HEK293 (cell line): ENCODE measurements around the gene DPCD.

Source experiments
- CTCF ChIA-PET: fragments of 350-600 bp; formaldehyde crosslinking; extraction: SDS; loops from one replicate; lab custom pipeline; 2021; ENCODE audit warnings: antibody characterized with exemption; lab: Yijun Ruan, JAX
- POLR2A ChIA-PET: fragments of 300-600 bp; formaldehyde crosslinking; extraction: SDS; loops from one replicate; lab custom pipeline; 2020; ENCODE audit warnings: antibody characterized with exemption, inconsistent platforms; lab: Yijun Ruan, JAX
- H3K27ac ChIP-seq: fragments of 200-500 bp; sonication (Bioruptor generic); 2 replicates; pipeline ENCODE4 v1.5.1; 2014; ENCODE audit warnings: low read depth, low read length, control low read depth, inconsistent platforms; ENCODE audit errors: extremely low read depth
- H3K36me3 ChIP-seq, 2 experiments: fragments of 200-500 bp in 1 of 2; sonication (Bioruptor generic) in 1 of 2; 1 replicate in 1 of 2; 2 replicates in 1 of 2; pipeline ENCODE4 v1.5.1; 2014 to 2017; ENCODE audit warnings: inconsistent platforms in 2 of 2, low read length in 2 of 2; ENCODE audit not compliant: control insufficient read depth in 2 of 2, insufficient read depth in 1 of 2
- H3K4me1 ChIP-seq: fragments of 200-500 bp; sonication (Bioruptor generic); 2 replicates; pipeline ENCODE4 v1.5.1; 2014; ENCODE audit warnings: mild to moderate bottlenecking, low read length, inconsistent platforms; ENCODE audit not compliant: control insufficient read depth, insufficient read depth
- H3K4me3 ChIP-seq: 2 replicates; pipeline ENCODE4 v1.5.1; 2011; ENCODE audit warnings: low read depth, mild to moderate bottlenecking, control low read depth, low read length, moderate library complexity
- H3K9me3 ChIP-seq: fragments of 200-500 bp; sonication (Bioruptor generic); 2 replicates; pipeline ENCODE4 v1.5.1; 2014; ENCODE audit warnings: low read depth, low read length, inconsistent platforms; ENCODE audit not compliant: control insufficient read depth, insufficient read depth
- GLIS1 ChIP-seq: fragments of 450-650 bp; formaldehyde crosslinking; IDR thresholded peaks from 2 replicates; pipeline ENCODE4 v1.5.1; 2016; ENCODE audit warnings: missing biosample characterization, missing genetic modification characterization
- KLF9 ChIP-seq: fragments of 450-650 bp; formaldehyde crosslinking; IDR thresholded peaks from 2 replicates; pipeline ENCODE4 v1.5.1; 2016; ENCODE audit warnings: missing biosample characterization, missing genetic modification characterization, low read depth
- OVOL3 ChIP-seq: fragments of 450-650 bp; formaldehyde crosslinking; IDR thresholded peaks from 2 replicates; pipeline ENCODE4 v1.5.1; 2016; ENCODE audit warnings: missing biosample characterization, missing genetic modification characterization
- SETDB1 ChIP-seq: IDR thresholded peaks from one replicate; pipeline ENCODE4 v1.6.1; 2017; ENCODE audit warnings: mild to moderate bottlenecking, low read length, moderate library complexity, mixed read lengths; ENCODE audit not compliant: insufficient read length
- TRIM28 ChIP-seq: IDR thresholded peaks from 2 replicates; pipeline ENCODE4 v1.6.1; 2011; ENCODE audit warnings: low read length, control low read depth, borderline replicate concordance
- WT1 ChIP-seq: fragments of 450-650 bp; formaldehyde crosslinking; IDR thresholded peaks from 2 replicates; pipeline ENCODE4 v1.5.1; 2016; ENCODE audit warnings: missing biosample characterization, missing genetic modification characterization
- YY2 ChIP-seq: fragments of 450-650 bp; formaldehyde crosslinking; IDR thresholded peaks from 2 replicates; pipeline ENCODE4 v1.5.1; 2016; ENCODE audit warnings: missing biosample characterization, missing genetic modification characterization
- ZNF148 ChIP-seq: fragments of 450-650 bp; formaldehyde crosslinking; IDR thresholded peaks from 2 replicates; pipeline ENCODE4 v1.5.0; 2017; ENCODE audit warnings: missing biosample characterization, missing genetic modification characterization, borderline replicate concordance
- ZNF174 ChIP-seq: fragments of 450-650 bp; formaldehyde crosslinking; IDR thresholded peaks from 2 replicates; pipeline ENCODE4 v1.5.0; 2017; ENCODE audit warnings: missing biosample characterization, mild to moderate bottlenecking, missing genetic modification characterization
- ZNF211 ChIP-seq: fragments of 450-650 bp; formaldehyde crosslinking; IDR thresholded peaks from 2 replicates; pipeline ENCODE4 v1.5.1; 2016; ENCODE audit warnings: low read depth, missing biosample characterization, missing genetic modification characterization
- ZNF391 ChIP-seq: fragments of 450-650 bp; formaldehyde crosslinking; IDR thresholded peaks from 2 replicates; pipeline ENCODE4 v1.5.1; 2016; ENCODE audit warnings: low read depth, missing biosample characterization, missing genetic modification characterization, borderline replicate concordance
- ZNF433 ChIP-seq: fragments of 450-650 bp; formaldehyde crosslinking; IDR thresholded peaks from 2 replicates; pipeline ENCODE4 v1.5.1; 2016; ENCODE audit warnings: missing biosample characterization, missing genetic modification characterization, low read depth
- ZNF596 ChIP-seq: fragments of 450-650 bp; IDR thresholded peaks from 2 replicates; pipeline ENCODE4 v1.5.0; 2018; ENCODE audit warnings: missing biosample characterization, mild to moderate bottlenecking, missing genetic modification characterization, moderate library complexity
- ZNF600 ChIP-seq: fragments of 450-650 bp; formaldehyde crosslinking; IDR thresholded peaks from 2 replicates; pipeline ENCODE4 v1.5.1; 2016; ENCODE audit warnings: missing biosample characterization, missing genetic modification characterization
- ZNF621 ChIP-seq: fragments of 450-650 bp; formaldehyde crosslinking; IDR thresholded peaks from 2 replicates; pipeline ENCODE4 v1.5.1; 2017; ENCODE audit warnings: missing biosample characterization, missing genetic modification characterization
- ZNF658 ChIP-seq: fragments of 450-650 bp; formaldehyde crosslinking; IDR thresholded peaks from 2 replicates; pipeline ENCODE4; 2016; ENCODE audit warnings: missing biosample characterization, missing genetic modification characterization
- ZNF664 ChIP-seq: fragments of 450-650 bp; formaldehyde crosslinking; IDR thresholded peaks from 2 replicates; pipeline ENCODE4 v1.5.1; 2016; ENCODE audit warnings: missing biosample characterization, missing genetic modification characterization
- ZNF704 ChIP-seq: fragments of 450-650 bp; formaldehyde crosslinking; IDR thresholded peaks from 2 replicates; pipeline ENCODE4 v1.5.1; 2016; ENCODE audit warnings: missing biosample characterization, missing genetic modification characterization
- ZNF777 ChIP-seq: fragments of 450-650 bp; formaldehyde crosslinking; IDR thresholded peaks from 2 replicates; pipeline ENCODE4 v1.5.1; 2017; ENCODE audit warnings: missing biosample characterization, missing genetic modification characterization, borderline replicate concordance
- TF ChIP-seq, protein P1 (sequence below): fragments of 450-650 bp; formaldehyde crosslinking; IDR thresholded peaks from 2 replicates; pipeline ENCODE4 v1.5.1; 2017; ENCODE audit warnings: missing biosample characterization, missing genetic modification characterization
- TF ChIP-seq, protein P2 (sequence below): fragments of 450-650 bp; formaldehyde crosslinking; IDR thresholded peaks from 2 replicates; pipeline ENCODE4 v1.5.1; 2016; ENCODE audit warnings: missing biosample characterization, missing genetic modification characterization
- TF ChIP-seq, protein P3 (sequence below): fragments of 450-650 bp; formaldehyde crosslinking; IDR thresholded peaks from 2 replicates; pipeline ENCODE4 v1.5.1; 2016; ENCODE audit warnings: missing biosample characterization, missing genetic modification characterization

The DPCD gene

DNA sequence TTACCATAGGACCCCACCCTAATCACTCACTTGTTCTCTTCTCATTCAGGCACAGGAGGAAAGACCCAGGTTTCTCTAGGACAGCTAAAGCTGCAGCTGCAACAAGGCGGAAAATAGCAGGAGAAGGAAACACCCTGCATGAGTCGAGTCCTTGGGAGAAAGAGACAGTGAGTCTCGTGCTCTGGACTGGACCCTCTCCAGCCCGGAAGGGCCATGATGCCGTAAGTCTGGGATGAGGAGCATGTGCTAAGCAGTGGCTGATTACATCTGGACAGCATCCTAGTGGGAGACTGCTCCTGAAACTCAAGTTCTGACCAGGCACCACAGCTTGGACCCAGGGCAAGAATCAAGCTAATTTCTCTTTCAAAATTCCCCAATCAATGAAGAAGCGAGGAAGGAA is 67.4 kb downstream of the DPCD start:
- CTCF ChIA-PET, result no interaction called here
- no peak overlapping the region for H3K4me3 ChIP-seq
- no peak overlapping the region for H3K27ac ChIP-seq
- H3K9me3 ChIP-seq, result no peaks in the 10 kb centered on the region
- H3K4me1 ChIP-seq, result no peaks in the 10 kb centered on the region
- POLR2A ChIA-PET, result no interaction called here
- TF ChIP-seq ZNF391 (no peak), SETDB1 (no peak), GLIS1 (tag by site-specific recombination) (no peak)
- TF ChIP-seq, protein P1, sequence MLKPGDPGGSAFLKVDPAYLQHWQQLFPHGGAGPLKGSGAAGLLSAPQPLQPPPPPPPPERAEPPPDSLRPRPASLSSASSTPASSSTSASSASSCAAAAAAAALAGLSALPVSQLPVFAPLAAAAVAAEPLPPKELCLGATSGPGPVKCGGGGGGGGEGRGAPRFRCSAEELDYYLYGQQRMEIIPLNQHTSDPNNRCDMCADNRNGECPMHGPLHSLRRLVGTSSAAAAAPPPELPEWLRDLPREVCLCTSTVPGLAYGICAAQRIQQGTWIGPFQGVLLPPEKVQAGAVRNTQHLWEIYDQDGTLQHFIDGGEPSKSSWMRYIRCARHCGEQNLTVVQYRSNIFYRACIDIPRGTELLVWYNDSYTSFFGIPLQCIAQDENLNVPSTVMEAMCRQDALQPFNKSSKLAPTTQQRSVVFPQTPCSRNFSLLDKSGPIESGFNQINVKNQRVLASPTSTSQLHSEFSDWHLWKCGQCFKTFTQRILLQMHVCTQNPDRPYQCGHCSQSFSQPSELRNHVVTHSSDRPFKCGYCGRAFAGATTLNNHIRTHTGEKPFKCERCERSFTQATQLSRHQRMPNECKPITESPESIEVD (tag by site-specific recombination), result no peak
- H3K36me3 ChIP-seq, result peaks cover 4 to 33% of the 10 kb centered on the region in 2 experiments; a peak in 2 of 3 replicates

GRCh38 chr10:101656890-101657289 is 68.8 kb downstream of the DPCD start:
- POLR2A ChIA-PET, result no interaction called here
- CTCF ChIA-PET, result interaction anchor here (0.6 to 1.5 kb wide), 3 partner anchors 8 to 54 kb away, joined by 3 read pairs; no protein-coding TSS in a partner anchor
- H3K4me1 ChIP-seq, result no peaks in the 10 kb centered on the region
- H3K36me3 ChIP-seq, result peaks cover 4 to 46% of the 10 kb centered on the region in 2 experiments; a peak in 2 of 3 replicates
- H3K27ac ChIP-seq, result no peak overlapping the region
- H3K4me3 ChIP-seq, result no peak overlapping the region
- TF ChIP-seq ZNF211 (no peak), ZNF777 (tag by site-specific recombination) (no peak), WT1 (tag by site-specific recombination) (no peak), ZNF658 (tag by site-specific recombination) (no peak), KLF9 (tag by site-specific recombination) (no peak), ZNF600 (tag by site-specific recombination) (no peak), ZNF596 (tag by site-specific recombination) (no peak), ZNF174 (tag by site-specific recombination) (no peak), ZNF621 (tag by site-specific recombination) (no peak), ZNF148 (no peak)
- TF ChIP-seq, protein P2, sequence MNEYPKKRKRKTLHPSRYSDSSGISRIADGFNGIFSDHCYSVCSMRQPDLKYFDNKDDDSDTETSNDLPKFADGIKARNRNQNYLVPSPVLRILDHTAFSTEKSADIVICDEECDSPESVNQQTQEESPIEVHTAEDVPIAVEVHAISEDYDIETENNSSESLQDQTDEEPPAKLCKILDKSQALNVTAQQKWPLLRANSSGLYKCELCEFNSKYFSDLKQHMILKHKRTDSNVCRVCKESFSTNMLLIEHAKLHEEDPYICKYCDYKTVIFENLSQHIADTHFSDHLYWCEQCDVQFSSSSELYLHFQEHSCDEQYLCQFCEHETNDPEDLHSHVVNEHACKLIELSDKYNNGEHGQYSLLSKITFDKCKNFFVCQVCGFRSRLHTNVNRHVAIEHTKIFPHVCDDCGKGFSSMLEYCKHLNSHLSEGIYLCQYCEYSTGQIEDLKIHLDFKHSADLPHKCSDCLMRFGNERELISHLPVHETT (tag by site-specific recombination), result no peak
- TF ChIP-seq, all 188 proteins: peak for 0
- no peaks in the 10 kb centered on the region for H3K9me3 ChIP-seq

GRCh38 chr10:101658975-101659374 is 70.9 kb downstream of the DPCD start:
- ChIA-PET POLR2A (no interaction called here), CTCF (no interaction called here)
- no peaks in the 10 kb centered on the region for H3K9me3 ChIP-seq
- H3K4me1 ChIP-seq, result no peaks in the 10 kb centered on the region
- H3K36me3 ChIP-seq, result peaks cover 4 to 57% of the 10 kb centered on the region in 2 experiments
- no peak overlapping the region for H3K4me3 ChIP-seq
- H3K27ac ChIP-seq, result no peak overlapping the region
- TF ChIP-seq YY2 (tag by site-specific recombination) (no peak), ZNF433 (tag by site-specific recombination) (no peak), ZNF664 (no peak), ZNF704 (tag by site-specific recombination) (no peak), OVOL3 (tag by site-specific recombination) (no peak), GLIS1 (tag by site-specific recombination) (no peak), TRIM28 (no peak)
- TF ChIP-seq, protein P3, sequence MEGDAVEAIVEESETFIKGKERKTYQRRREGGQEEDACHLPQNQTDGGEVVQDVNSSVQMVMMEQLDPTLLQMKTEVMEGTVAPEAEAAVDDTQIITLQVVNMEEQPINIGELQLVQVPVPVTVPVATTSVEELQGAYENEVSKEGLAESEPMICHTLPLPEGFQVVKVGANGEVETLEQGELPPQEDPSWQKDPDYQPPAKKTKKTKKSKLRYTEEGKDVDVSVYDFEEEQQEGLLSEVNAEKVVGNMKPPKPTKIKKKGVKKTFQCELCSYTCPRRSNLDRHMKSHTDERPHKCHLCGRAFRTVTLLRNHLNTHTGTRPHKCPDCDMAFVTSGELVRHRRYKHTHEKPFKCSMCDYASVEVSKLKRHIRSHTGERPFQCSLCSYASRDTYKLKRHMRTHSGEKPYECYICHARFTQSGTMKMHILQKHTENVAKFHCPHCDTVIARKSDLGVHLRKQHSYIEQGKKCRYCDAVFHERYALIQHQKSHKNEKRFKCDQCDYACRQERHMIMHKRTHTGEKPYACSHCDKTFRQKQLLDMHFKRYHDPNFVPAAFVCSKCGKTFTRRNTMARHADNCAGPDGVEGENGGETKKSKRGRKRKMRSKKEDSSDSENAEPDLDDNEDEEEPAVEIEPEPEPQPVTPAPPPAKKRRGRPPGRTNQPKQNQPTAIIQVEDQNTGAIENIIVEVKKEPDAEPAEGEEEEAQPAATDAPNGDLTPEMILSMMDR (tag by site-specific recombination), result no peak
- TF ChIP-seq, protein P2 (tag by site-specific recombination), result no peak
